Measurements from ENCODE around the gene SLC25A43.

SLC25A43 gene

DNA sequence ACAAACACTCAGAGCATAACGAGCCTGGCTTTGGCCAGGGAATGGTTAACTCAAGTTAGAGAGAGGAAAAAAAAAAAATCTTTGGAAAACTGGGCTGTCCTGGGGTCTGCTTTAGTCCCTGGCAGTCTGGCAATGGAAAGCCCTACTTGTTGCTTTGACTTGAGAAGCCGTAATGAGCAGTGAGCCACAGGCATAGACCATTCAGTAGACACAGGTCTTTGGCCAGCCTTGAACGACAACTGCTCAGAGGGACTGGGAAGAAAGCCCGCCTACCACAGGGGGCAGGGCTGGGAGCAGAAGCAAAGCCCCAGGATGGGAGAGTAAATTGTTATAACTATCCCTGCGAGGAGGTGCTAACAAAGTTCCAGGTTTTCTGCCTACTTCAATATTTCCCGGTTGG, 25.9 kb downstream of the SLC25A43 start:
- Histone ChIP-seq H3K18ac (ENCODE audit: low read depth in 1 of 2, low read length in 2 of 2) (no peak overlapping the region), H3K79me1 (replicated peaks; ENCODE audit: low read length, poor library complexity, severe bottlenecking) (no peaks in the 10 kb centered on the region), H2BK5ac (ENCODE audit: low read depth, low read length, poor library complexity, severe bottlenecking) (no peak overlapping the region), H2AFZ (ENCODE audit: low read depth, low read length) (no peak overlapping the region), H3K9ac (ENCODE audit: low read length) (no peak overlapping the region), H4K8ac (ENCODE audit: low read length) (no peak overlapping the region), H3K27me3 (ENCODE audit: control insufficient read depth in 1 of 2, insufficient read depth in 1 of 2, low read length in 2 of 2) (no peaks in the 10 kb centered on the region), H3K4me1 (ENCODE audit: control insufficient read depth, insufficient read depth, low read depth, low read length) (peaks cover 5% of the 10 kb centered on the region), H3K23ac (ENCODE audit: low read length in 2 of 2) (no peak overlapping the region), H3K4ac (ENCODE audit: low read depth in 1 of 2, low read length in 2 of 2) (no peak overlapping the region), H3K9me3 (ENCODE audit: control insufficient read depth, low read length) (no peaks in the 10 kb centered on the region), H3K36me3 (ENCODE audit: control insufficient read depth in 1 of 2, insufficient read depth in 2 of 2, low read depth in 1 of 2, low read length in 2 of 2) (peaks cover 5 to 36% of the 10 kb centered on the region in 2 experiments), H2BK15ac (ENCODE audit: low read depth, poor library complexity, severe bottlenecking) (no peak overlapping the region), H2BK120ac (ENCODE audit: low read depth, low read length) (no peak overlapping the region), H3K4me3 (ENCODE audit: insufficient read depth in 1 of 2, low read depth in 1 of 2, low read length in 2 of 2) (no peak overlapping the region), H4K91ac (ENCODE audit: low read length) (no peak overlapping the region), H2BK12ac (ENCODE audit: low read length in 2 of 2) (no peak overlapping the region), H3K27ac (ENCODE audit: low read length, poor library complexity, severe bottlenecking) (no peak overlapping the region), H3K4me2 (ENCODE audit: low read length, poor library complexity, severe bottlenecking) (no peak overlapping the region), H3K14ac (ENCODE audit: low read length in 2 of 2) (no peak overlapping the region), H2AK5ac (ENCODE audit: low read length, severe bottlenecking) (no peak overlapping the region)
- no peak for DNase-seq
- WGBS = 78% methylated on average over 5 of the region's 6 CpGs

DNA sequence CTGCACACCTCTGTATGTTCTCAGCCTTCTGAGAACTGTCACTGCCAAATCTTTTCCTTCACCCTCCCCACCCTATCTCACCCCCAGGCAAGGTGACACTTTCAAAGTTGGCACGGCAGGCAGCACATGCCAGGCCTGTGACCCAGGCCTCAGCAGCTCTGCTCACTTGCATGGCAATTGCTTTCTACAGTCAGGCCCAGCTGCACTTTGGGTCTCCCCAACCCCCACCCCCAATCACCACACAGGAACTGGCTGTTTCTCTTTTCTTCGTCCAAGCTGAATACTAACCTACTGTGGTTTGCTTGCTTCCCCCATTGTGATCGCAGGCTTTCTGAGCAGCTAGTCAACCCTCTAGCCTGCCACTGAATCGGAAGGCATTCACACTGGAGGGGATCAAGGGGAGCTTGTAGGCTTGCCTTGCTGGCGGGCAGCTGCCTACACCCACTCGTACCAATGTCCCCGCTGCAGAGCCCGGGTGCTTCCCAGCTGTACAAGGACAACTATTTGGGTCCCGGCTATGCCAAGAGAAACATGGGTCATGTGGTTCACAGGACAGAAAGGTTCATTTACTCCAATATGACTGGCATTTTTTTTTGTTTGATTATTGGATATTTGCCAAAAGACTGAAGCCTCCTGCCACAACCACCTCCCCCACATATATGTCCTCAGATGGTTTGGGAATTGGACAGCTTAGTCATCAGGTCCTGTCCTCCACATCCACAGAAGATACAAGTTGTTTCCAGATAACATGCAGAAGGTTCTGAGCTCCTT, 28.1 kb downstream of the SLC25A43 start:
- Histone ChIP-seq H3K79me1 (replicated peaks; ENCODE audit: low read length, poor library complexity, severe bottlenecking) (no peaks in the 10 kb centered on the region), H2AK5ac (ENCODE audit: low read length, severe bottlenecking) (no peak overlapping the region), H2AFZ (ENCODE audit: low read depth, low read length) (no peak overlapping the region), H3K9ac (ENCODE audit: low read length) (no peak overlapping the region), H3K14ac (ENCODE audit: low read length in 2 of 2) (no peak overlapping the region), H3K4me2 (ENCODE audit: low read length, poor library complexity, severe bottlenecking) (no peak overlapping the region), H4K8ac (ENCODE audit: low read length) (no peak overlapping the region), H3K9me3 (ENCODE audit: control insufficient read depth, low read length) (no peaks in the 10 kb centered on the region), H2BK12ac (ENCODE audit: low read length in 2 of 2) (peak overlapping the region in 1 of 2 experiments; percentile 31), H3K23ac (ENCODE audit: low read length in 2 of 2) (no peak overlapping the region), H3K36me3 (ENCODE audit: control insufficient read depth in 1 of 2, insufficient read depth in 2 of 2, low read depth in 1 of 2, low read length in 2 of 2) (peaks cover 11 to 46% of the 10 kb centered on the region in 2 experiments), H3K27ac (ENCODE audit: low read length, poor library complexity, severe bottlenecking) (no peak overlapping the region), H2BK120ac (ENCODE audit: low read depth, low read length) (no peak overlapping the region), H3K4ac (ENCODE audit: low read depth in 1 of 2, low read length in 2 of 2) (no peak overlapping the region), H2BK5ac (ENCODE audit: low read depth, low read length, poor library complexity, severe bottlenecking) (no peak overlapping the region), H3K27me3 (ENCODE audit: control insufficient read depth in 1 of 2, insufficient read depth in 1 of 2, low read length in 2 of 2) (peaks cover 0 to 3% of the 10 kb centered on the region in 2 experiments), H3K4me1 (ENCODE audit: control insufficient read depth, insufficient read depth, low read depth, low read length) (peaks cover 5% of the 10 kb centered on the region), H2BK15ac (ENCODE audit: low read depth, poor library complexity, severe bottlenecking) (no peak overlapping the region), H3K4me3 (ENCODE audit: insufficient read depth in 1 of 2, low read depth in 1 of 2, low read length in 2 of 2) (no peak overlapping the region), H3K18ac (ENCODE audit: low read depth in 1 of 2, low read length in 2 of 2) (peak overlapping the region; percentile 21 to 52), H4K91ac (ENCODE audit: low read length) (no peak overlapping the region)
- peak; percentile 18 for DNase-seq
- WGBS = 88% methylated on average over 8 of the region's 9 CpGs

DNA sequence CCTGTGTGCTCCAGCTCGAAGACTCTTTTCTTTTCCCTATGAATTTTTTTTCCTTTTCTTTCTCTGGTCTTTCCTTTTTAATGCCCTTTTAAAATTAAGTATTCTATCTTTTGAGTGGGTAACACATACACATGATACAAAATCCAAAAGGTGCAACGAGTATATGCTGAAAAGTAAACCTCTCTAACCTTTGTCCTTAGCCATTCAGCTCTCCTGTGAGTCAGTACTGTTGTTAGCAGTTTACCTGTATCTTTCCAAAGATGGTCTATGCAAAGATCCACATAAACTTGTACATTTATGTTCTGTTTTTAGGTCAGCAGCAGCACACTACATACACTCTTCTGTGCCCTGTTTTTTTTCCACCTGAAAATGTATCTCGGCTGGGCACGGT, 28.7 kb downstream of the SLC25A43 start:
- Histone ChIP-seq H3K14ac (ENCODE audit: low read length in 2 of 2) (no peak overlapping the region), H3K27ac (ENCODE audit: low read length, poor library complexity, severe bottlenecking) (no peak overlapping the region), H2BK15ac (ENCODE audit: low read depth, poor library complexity, severe bottlenecking) (no peak overlapping the region), H2AK5ac (ENCODE audit: low read length, severe bottlenecking) (no peak overlapping the region), H3K23ac (ENCODE audit: low read length in 2 of 2) (no peak overlapping the region), H3K4ac (ENCODE audit: low read depth in 1 of 2, low read length in 2 of 2) (no peak overlapping the region), H2BK120ac (ENCODE audit: low read depth, low read length) (no peak overlapping the region), H3K9me3 (ENCODE audit: control insufficient read depth, low read length) (no peaks in the 10 kb centered on the region), H3K36me3 (ENCODE audit: control insufficient read depth in 1 of 2, insufficient read depth in 2 of 2, low read depth in 1 of 2, low read length in 2 of 2) (peaks cover 8 to 40% of the 10 kb centered on the region in 2 experiments), H4K8ac (ENCODE audit: low read length) (no peak overlapping the region), H3K4me3 (ENCODE audit: insufficient read depth in 1 of 2, low read depth in 1 of 2, low read length in 2 of 2) (no peak overlapping the region), H3K4me2 (ENCODE audit: low read length, poor library complexity, severe bottlenecking) (no peak overlapping the region), H3K4me1 (ENCODE audit: control insufficient read depth, insufficient read depth, low read depth, low read length) (peaks cover 5% of the 10 kb centered on the region), H2BK12ac (ENCODE audit: low read length in 2 of 2) (no peak overlapping the region), H3K9ac (ENCODE audit: low read length) (no peak overlapping the region), H3K18ac (ENCODE audit: low read depth in 1 of 2, low read length in 2 of 2) (no peak overlapping the region), H4K91ac (ENCODE audit: low read length) (no peak overlapping the region), H2BK5ac (ENCODE audit: low read depth, low read length, poor library complexity, severe bottlenecking) (no peak overlapping the region), H3K27me3 (ENCODE audit: control insufficient read depth in 1 of 2, insufficient read depth in 1 of 2, low read length in 2 of 2) (peaks cover 0 to 3% of the 10 kb centered on the region in 2 experiments), H2AFZ (ENCODE audit: low read depth, low read length) (no peak overlapping the region), H3K79me1 (replicated peaks; ENCODE audit: low read length, poor library complexity, severe bottlenecking) (no peaks in the 10 kb centered on the region)
- WGBS = 100% methylated on average over 2 of the region's 4 CpGs
- DNase-seq = no peak

DNA sequence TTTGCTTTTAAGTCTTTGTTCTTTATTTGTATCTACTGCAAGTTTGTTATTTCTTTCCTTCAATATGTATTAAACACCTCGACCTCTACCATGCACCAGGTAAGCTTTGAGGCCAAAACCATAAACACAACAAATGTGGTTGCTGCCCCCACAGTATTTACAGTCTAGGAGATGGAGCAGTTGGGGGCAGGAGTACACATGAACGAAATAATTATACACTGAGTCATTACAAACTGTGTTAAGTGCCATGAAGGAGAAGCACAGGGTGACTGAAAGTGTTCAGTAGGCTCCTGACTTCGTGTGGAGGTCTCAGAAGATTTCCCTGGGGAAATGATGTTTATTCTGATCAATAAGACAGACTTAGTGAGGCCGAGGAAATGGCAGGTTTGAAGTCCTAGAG, 30.3 kb downstream of the SLC25A43 start:
- no peak overlapping the region for H3K23ac ChIP-seq (ENCODE audit: low read length in 2 of 2)

More for the DNA sequence above, 30.3 kb downstream of the SLC25A43 start:
- no peak overlapping the region for H2BK12ac ChIP-seq (ENCODE audit: low read length in 2 of 2)
- H3K36me3 ChIP-seq (ENCODE audit: control insufficient read depth in 1 of 2, insufficient read depth in 2 of 2, low read depth in 1 of 2, low read length in 2 of 2) = peaks cover 6 to 36% of the 10 kb centered on the region in 2 experiments
- H3K27me3 ChIP-seq (ENCODE audit: control insufficient read depth in 1 of 2, insufficient read depth in 1 of 2, low read length in 2 of 2) = peaks cover 0 to 3% of the 10 kb centered on the region in 2 experiments
- H3K27ac ChIP-seq (ENCODE audit: low read length, poor library complexity, severe bottlenecking) = no peak overlapping the region
- no peak overlapping the region for H2BK15ac ChIP-seq (ENCODE audit: low read depth, poor library complexity, severe bottlenecking)
- no peak overlapping the region for H2AK5ac ChIP-seq (ENCODE audit: low read length, severe bottlenecking)
- no peak overlapping the region for H4K8ac ChIP-seq (ENCODE audit: low read length)
- H3K18ac ChIP-seq (ENCODE audit: low read depth in 1 of 2, low read length in 2 of 2) = no peak overlapping the region
- H3K9ac ChIP-seq (ENCODE audit: low read length) = no peak overlapping the region
- H3K4ac ChIP-seq (ENCODE audit: low read depth in 1 of 2, low read length in 2 of 2) = no peak overlapping the region
- H3K14ac ChIP-seq (ENCODE audit: low read length in 2 of 2) = no peak overlapping the region
- H2BK5ac ChIP-seq (ENCODE audit: low read depth, low read length, poor library complexity, severe bottlenecking) = no peak overlapping the region
- H3K9me3 ChIP-seq (ENCODE audit: control insufficient read depth, low read length) = no peaks in the 10 kb centered on the region
- peaks cover 5% of the 10 kb centered on the region for H3K4me1 ChIP-seq (ENCODE audit: control insufficient read depth, insufficient read depth, low read depth, low read length)
- no peak overlapping the region for H3K4me3 ChIP-seq (ENCODE audit: insufficient read depth in 1 of 2, low read depth in 1 of 2, low read length in 2 of 2)
- H4K91ac ChIP-seq (ENCODE audit: low read length) = no peak overlapping the region
- no peak overlapping the region for H2AFZ ChIP-seq (ENCODE audit: low read depth, low read length)
- WGBS = 18% methylated on average over 2 of the region's 4 CpGs
- no peak overlapping the region for H3K4me2 ChIP-seq (ENCODE audit: low read length, poor library complexity, severe bottlenecking)
- H2BK120ac ChIP-seq (ENCODE audit: low read depth, low read length) = no peak overlapping the region
- H3K79me1 ChIP-seq (replicated peaks; ENCODE audit: low read length, poor library complexity, severe bottlenecking) = no peaks in the 10 kb centered on the region
- peak; percentile 25 for DNase-seq

Measured in mesenchymal stem cell (in vitro differentiated cells and primary cell).